Breast epithelium (tissue), 4 donors: Measurements from ENCODE around the gene ADAMTS19. TPM values are rescaled to one million over a fixed set of nuclear protein-coding genes. Genes with fewer than 3 reads are reported as not detected.

Experiments used
- DNase-seq, 2 donors: peaks; one replicate each; pipeline ENCODE4 v3.0.0-alpha.2; 2019; ENCODE audit warnings: low spot score in 2 of 2
- H3K27ac ChIP-seq, 2 donors: fragments of 200-600 bp; sonication (generic) in 1 of 2; one replicate each; pipeline ENCODE4 v1.5.1; 2016 to 2019; ENCODE audit warnings: mild to moderate bottlenecking in 1 of 2
- H3K27me3 ChIP-seq, 2 donors: fragments of 200-600 bp; sonication (generic) in 1 of 2; one replicate each; pipeline versions ENCODE4 v1.5.1 to v1.6.0; 2017 to 2019; ENCODE audit warnings: control low read depth in 1 of 2, mild to moderate bottlenecking in 1 of 2
- H3K36me3 ChIP-seq: fragments of 200-600 bp; one replicate; pipeline ENCODE4 v1.5.1; 2019
- H3K4me1 ChIP-seq, 2 donors: fragments of 200-600 bp; sonication (generic); one replicate each; pipeline ENCODE4 v1.5.1; 2016 to 2019; ENCODE audit warnings: control low read depth in 1 of 2
- H3K4me3 ChIP-seq, 3 donors: fragments of 200-600 bp; sonication (generic); 1 replicate in 2 of 3; 2 replicates in 1 of 3; pipeline ENCODE4 v1.5.1; 2016 to 2019; ENCODE audit warnings: mild to moderate bottlenecking in 3 of 3, moderate library complexity in 2 of 3
- H3K9me3 ChIP-seq, 2 donors: fragments of 200-600 bp; sonication (generic) in 1 of 2; one replicate each; pipeline ENCODE4 v1.5.1; 2016 to 2019; ENCODE audit warnings: control low read depth in 1 of 2
- POLR2A ChIP-seq: fragments of 450-650 bp; IDR thresholded peaks from one replicate; pipeline ENCODE4 v1.6.1; 2016; ENCODE audit warnings: antibody characterized with exemption, mild to moderate bottlenecking, moderate library complexity
- POLR2AphosphoS5 ChIP-seq, 3 donors: sonication (generic); formaldehyde crosslinking; IDR thresholded peaks; one replicate each; pipeline ENCODE4 v1.6.1; 2017; ENCODE audit warnings: antibody characterized with exemption in 3 of 3
- intact Hi-C: fragments of 100-400 bp; cut with DNase I; formaldehyde crosslinking; loops from one replicate; pipeline ENCODE4 v1.15.1; 2023; ENCODE audit warnings: low total_unique reads
- total RNA-seq, 3 donors: library from RNA; depleted of rRNA; stranded (reverse); fragments of >200 nt; gene quantifications; one replicate each; pipeline ENCODE4 v1.1.0, GENCODE V29; 2016
- TF ChIP-seq, protein P1 (sequence below), 3 donors: fragments of 450-650 bp; IDR thresholded peaks; one replicate each; pipeline ENCODE4 v1.5.1; 2016 to 2017; ENCODE audit warnings: antibody characterized with exemption in 3 of 3, mild to moderate bottlenecking in 3 of 3, moderate library complexity in 3 of 3

Gene ADAMTS19
- total RNA-seq, 3 donors from 2014 or later: 0.29 to 0.98 TPM; not detected in 1

DNA sequence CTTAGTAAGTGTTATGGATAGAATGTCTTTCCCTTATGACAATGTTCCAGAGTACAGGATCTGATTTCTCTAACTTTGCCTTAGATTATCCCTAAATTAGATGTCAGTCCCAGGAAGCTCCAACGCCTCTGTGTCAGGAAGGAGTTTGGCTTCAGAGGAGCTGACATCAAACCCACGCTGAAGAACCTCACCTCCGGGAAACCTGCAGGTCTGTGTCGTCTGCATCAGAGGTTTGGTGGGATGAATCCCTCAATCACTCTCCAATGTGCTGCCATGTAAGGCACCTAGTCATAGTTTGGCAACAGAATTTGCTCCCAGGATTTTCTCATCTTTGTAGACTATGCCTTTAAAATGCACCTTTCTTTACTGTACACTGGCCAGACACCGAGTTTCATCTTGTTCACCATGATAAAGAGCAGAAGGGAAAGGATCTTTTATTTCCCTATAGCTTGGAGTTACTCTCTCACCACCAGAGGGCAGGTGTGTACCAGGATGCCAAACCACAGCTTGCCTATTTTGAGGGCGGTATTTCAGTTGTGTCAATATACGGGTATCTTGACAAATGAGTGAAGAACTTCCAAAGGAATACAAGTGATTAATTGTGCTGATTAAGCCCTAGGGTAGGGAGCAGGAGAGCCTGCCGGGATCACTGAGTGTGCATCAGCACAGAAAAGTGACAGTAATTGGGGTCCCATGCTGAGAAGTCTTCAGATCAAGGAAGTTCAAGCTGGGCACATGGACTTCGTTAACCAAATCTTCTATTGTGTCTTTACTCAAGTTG is 311.1 kb downstream of the ADAMTS19 start:
- no peak overlapping the region for H3K4me3 ChIP-seq
- no peak overlapping the region for H3K27ac ChIP-seq
- no peaks in the 10 kb centered on the region for H3K4me1 ChIP-seq
- TF ChIP-seq POLR2A: no peak
- TF ChIP-seq, protein P1, sequence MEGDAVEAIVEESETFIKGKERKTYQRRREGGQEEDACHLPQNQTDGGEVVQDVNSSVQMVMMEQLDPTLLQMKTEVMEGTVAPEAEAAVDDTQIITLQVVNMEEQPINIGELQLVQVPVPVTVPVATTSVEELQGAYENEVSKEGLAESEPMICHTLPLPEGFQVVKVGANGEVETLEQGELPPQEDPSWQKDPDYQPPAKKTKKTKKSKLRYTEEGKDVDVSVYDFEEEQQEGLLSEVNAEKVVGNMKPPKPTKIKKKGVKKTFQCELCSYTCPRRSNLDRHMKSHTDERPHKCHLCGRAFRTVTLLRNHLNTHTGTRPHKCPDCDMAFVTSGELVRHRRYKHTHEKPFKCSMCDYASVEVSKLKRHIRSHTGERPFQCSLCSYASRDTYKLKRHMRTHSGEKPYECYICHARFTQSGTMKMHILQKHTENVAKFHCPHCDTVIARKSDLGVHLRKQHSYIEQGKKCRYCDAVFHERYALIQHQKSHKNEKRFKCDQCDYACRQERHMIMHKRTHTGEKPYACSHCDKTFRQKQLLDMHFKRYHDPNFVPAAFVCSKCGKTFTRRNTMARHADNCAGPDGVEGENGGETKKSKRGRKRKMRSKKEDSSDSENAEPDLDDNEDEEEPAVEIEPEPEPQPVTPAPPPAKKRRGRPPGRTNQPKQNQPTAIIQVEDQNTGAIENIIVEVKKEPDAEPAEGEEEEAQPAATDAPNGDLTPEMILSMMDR (IDR thresholded peaks at IDR 0.05): peak in 2 of 3 donors; percentile 49 to 51
- intact Hi-C loops: no loop called here
- no peaks in the 10 kb centered on the region for H3K27me3 ChIP-seq
- no peaks in the 10 kb centered on the region for H3K36me3 ChIP-seq
- H3K9me3 ChIP-seq: no peaks in the 10 kb centered on the region
- DNase-seq: no peak

DNA sequence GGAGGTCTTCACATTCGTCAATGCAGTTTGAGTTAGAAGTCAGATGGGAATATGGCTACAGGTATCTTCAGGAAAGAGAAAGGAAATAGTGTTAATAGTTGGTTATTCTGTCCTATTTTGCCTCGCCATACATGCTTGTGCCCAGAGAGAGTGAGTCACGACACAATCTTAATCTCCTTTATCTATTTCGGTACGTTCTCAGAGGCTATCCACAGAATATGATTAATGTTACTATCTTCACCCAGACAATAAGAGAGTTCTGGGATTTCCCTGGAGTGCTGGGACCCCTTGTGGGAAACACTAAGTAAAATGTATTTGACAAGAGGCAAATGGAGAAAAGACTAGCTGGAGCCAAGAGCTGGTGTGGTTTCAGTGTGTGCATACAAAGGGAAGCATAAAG is 313.3 kb downstream of the ADAMTS19 start:
- Histone ChIP-seq H3K4me1 (no peaks in the 10 kb centered on the region), H3K27me3 (no peaks in the 10 kb centered on the region), H3K4me3 (no peak overlapping the region), H3K36me3 (no peaks in the 10 kb centered on the region), H3K9me3 (no peaks in the 10 kb centered on the region), H3K27ac (no peak overlapping the region)
- no peak for DNase-seq
- TF ChIP-seq POLR2A (no peak), POLR2AphosphoS5 (IDR thresholded peaks at IDR 0.05) (no peak)
- TF ChIP-seq, protein P1 (IDR thresholded peaks at IDR 0.05): no peak
- intact Hi-C loops: no loop called here

DNA sequence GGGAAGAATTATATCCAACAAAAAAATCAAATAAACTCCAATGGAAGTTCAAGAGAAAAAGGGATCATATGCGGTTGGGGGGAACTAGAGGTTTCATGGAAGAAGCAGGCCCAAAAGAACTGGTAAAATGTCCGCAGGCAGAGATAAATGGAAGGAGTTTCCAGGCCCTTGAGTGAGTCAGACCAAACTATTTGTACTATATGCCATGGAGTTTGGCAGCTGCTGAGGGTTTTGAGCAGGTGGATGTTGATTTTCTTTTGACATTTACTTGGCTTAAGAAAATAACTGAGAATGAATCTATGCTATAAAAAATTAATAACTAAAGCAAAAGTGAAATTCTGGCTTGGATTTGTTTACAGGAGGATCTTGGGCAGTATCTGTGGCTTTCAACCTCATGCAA is 321.5 kb downstream of the ADAMTS19 start:
- Histone ChIP-seq H3K4me1 (no peaks in the 10 kb centered on the region), H3K9me3 (peaks cover 0 to 5% of the 10 kb centered on the region in 2 donors), H3K27me3 (no peaks in the 10 kb centered on the region), H3K4me3 (no peak overlapping the region), H3K36me3 (no peaks in the 10 kb centered on the region), H3K27ac (no peak overlapping the region)
- intact Hi-C loops: no loop called here
- no peak for DNase-seq
- TF ChIP-seq POLR2A: no peak
- no peak for TF ChIP-seq POLR2AphosphoS5 (IDR thresholded peaks at IDR 0.05)
- TF ChIP-seq, protein P1 (IDR thresholded peaks at IDR 0.05): no peak
